NCI-H460 (cell line): ENCODE results near the gene ZNF783. TPM values are rescaled to one million over a fixed set of nuclear protein-coding genes. Genes with fewer than 3 reads are reported as not detected.
"Not testable (repeated sequence)": the region's sequence is repeated elsewhere in the genome, so short reads cannot be mapped to it uniquely, and the experiment has no call there.

Source experiments
- DNase-seq: peaks from one replicate; pipeline ENCODE4 v3.0.0-alpha.2; 2016; ENCODE audit warnings: low read depth; ENCODE audit errors: extremely low read depth
- polyA plus RNA-seq: library from polyadenylated mRNA; depleted of rRNA; stranded (reverse); fragments of >200 nt; gene quantifications from 2 replicates; pipeline ENCODE4 v1.2.3, GENCODE V29; 2014; cell fraction: nucleus; rRNA removed
- total RNA-seq: library from RNA; depleted of rRNA; stranded (reverse); fragments of >200 nt; shearing (Covaris generic); gene quantifications from 2 replicates; pipeline ENCODE4 v1.2.3, GENCODE V29; 2014; rRNA removed

Gene ZNF783
- total RNA-seq = 3.0 and 3.7 TPM in 2 replicates
- polyA plus RNA-seq = 15.9 and 17.4 TPM in 2 replicates

DNA sequence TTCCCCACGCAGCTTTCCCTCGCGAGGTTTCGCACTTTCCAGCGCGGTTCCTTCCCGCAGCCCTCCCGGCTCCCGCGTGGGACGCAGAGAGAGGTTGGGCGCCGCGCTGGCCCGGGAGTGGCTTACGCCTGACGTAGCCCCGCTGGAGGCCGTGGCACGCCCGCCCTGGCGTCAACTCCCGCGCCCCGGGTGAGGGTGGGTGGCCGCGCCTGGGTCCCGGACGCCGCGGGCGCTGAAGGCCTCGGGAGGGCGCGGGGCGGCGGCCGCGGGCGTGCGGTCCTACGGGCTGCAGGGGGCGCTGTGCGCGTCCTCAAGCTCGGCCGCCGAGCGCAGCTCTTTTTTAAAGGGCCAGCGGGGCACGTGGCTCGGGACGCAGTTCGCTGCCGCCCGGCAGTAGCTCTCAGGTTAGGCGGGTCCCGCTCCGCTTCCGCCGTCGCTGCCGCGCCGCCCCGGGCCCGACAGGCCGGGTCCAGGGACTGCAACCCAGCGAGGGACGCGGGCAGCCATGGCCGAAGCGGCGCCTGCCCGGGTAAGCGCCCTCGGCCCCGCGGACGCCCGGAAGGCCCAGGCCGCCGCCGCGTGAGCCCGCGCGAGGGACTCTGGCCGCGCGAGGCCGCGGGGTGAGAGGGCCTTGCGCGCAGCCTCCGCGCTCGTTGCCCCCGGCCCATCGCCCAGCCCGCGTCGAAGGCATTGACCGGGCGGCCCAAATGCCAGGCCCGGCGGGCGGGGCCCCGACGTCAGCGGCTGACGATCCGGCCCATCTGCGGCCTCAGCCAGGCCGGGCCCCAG is at the start of gene ZNF783:
TSS of gene ZNF783 (plus strand) at position 368 of the 789 bp plus-strand sequence. CDS start at position 506, 138 bp downstream.
- DNase-seq = peak; percentile 79

DNA sequence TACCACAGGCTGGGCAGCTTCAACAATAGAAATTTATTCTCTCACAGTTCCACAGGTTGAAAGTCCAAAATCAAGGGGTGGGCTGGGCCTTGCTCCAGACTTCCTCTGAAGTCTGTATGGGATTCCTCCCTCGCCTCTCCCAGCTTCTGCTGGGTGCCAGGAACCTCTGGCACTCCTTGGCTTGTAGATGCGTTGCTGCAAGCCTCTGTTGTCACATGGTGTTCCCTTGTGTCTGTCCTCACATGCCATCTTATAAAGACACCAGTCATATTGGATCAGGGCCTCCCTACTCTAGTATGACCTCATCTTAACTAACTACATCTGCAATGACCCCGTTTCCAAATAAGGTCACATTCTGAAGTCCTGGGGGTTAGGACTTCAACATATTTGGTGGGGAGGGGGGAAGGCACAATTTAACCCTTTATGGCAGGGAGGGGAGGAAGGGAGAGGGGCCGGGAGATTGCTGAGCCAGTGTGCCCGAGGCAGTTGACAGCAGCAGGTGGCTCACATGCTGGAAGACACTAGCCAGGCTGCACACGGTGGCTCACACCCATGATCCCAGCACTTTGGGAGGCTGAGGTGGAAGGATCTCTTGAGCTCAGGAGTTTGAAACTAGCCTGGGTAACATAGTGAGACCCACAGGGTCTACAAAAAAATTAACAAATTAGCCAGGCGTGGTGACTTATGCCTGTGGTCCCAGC is 47.8 kb upstream of the ZNF783 start:
- no peak for DNase-seq

DNA sequence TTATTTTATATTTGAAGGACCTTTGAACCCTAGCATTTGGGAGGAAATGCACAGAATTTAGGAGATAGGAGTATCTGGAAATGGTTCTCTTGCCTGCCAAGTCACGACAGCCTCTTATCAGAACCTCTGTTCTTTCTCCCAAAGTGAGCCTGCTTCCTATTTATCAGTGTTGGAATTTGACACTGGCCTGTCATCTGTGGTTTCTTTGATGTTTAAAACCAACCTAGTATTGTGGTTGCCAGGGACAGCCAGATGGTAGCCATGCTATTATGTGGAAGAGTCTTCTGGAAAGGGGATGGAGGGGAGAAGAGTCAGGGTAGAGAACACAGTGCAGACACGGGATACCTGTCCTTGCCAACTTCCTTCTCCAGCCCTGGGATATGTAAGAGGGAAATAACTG is 45.6 kb upstream of the ZNF783 start:
- DNase-seq = no peak

DNA sequence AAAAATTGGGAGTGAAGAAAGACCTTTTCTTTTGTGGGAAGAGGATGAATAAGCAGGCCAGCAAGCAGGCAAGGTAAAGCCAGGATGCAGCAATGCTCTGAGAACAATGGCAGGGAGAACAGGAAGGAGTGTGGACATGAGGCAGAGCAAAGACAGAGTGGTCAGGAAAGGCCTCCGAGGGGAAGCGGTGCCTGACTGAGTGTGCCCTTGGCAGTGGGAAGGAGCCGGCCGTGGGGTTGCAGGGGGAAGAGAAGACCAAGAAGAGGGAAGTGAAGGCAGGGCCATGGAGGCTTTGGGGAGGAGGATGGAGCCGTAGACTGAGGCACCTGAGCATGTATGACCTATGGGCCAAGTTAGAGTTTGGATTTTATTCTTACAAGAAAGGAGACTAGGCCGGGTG is 44.4 kb upstream of the ZNF783 start:
- no peak for DNase-seq

DNA sequence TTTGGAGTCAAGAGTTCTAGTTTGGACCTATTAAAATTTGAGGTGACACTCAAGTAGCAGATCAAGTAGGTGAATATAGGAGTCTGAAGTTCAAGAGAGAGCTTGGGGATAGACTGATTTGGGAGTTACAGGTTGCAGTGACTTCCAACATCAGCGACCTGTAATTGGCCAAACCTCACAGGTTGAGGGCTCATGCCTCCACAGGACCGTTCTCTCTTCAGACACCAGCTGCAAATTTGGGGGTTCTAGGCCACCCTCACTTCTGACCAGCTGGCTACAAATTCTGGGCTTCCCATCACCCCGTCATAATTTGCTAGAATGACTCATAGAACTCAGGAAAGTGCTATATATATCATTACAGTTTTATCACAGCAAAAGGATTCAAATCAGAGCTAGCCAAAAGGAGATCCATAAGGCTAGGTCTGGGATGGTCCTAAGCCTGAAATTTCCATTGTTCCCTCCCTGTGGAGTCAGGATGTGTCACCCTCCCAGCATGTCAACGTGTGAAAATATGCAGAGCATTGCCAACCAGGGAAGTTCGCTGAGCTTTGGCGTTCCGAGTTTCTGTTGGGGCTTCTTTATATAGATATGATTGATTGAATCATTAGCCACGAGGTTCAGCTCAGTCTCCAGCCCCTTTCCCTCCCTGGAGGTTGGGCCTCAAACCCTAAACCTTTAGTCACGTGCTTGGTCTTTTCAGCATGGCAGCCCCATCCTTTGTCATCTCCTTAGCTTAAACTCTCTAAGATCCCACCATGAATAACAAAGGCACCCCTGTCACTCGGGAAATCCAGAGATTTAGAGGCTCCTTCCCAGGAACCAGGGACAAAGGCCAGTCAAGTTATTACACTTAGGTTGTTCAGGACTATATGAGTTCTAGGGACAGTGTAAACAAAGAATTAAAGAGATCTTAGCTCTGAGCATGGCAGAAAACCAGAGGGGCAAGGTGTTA is 43.3 kb upstream of the ZNF783 start:
- no peak for DNase-seq

DNA sequence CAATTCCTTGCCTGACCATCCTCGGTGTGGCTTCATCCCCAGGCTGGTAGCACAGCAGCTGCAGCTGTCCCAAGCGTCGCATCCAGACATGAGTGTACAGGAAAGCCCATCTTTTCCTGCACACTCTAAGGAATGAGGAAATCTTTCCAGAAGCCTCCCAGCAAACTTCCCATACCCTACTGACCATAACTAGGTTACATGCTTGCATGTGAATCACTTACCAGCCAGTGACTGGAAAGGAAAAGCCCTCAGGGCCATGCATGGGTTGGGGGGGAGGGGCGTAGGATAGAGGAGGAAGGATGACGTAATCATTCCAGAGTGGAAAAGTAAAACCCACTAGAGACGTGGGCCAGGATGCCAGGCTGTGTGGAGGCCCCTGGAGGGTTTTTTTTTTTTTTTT is 41.5 kb upstream of the ZNF783 start:
- DNase-seq = no peak

DNA sequence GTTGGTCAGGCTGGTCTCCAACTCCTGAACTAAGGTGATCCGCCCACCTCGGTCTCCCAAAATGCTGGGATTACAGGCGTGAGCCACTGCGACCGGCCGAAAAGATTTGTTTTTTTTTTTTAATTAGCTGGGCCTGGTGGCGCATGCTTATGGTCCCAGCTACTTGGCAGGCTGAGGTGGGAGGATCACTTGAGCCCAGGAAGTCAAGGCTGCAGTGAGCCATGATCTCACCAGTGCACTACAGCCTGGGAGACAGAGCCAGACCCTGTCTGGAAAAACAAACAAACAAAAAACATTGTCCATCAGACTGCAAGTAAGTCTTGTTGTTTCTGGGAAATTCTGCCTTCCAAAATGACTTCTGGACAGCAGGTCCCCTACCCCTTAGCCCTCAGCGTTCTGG is 38.8 kb upstream of the ZNF783 start:
- no peak for DNase-seq

DNA sequence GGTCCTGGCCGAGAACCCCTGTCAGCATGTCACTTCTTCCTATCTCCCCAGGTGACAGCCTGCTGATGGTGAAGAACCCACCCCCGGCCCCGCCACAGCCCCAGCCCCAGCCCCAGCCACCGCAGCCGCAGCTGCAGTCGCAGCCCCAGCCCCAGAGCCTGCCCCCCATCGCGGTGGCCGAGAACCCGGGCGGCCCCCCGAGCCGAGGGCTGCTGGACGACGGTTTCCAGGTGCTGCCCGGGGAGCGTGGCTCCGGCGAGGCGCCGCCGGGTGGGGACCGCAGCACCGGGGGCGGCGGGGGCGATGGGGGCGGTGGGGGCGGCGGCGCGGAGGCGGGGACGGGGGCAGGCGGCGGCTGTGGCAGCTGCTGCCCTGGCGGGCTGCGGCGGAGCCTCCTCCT is 38.2 kb upstream of the ZNF783 start:
- DNase-seq = no peak

DNA sequence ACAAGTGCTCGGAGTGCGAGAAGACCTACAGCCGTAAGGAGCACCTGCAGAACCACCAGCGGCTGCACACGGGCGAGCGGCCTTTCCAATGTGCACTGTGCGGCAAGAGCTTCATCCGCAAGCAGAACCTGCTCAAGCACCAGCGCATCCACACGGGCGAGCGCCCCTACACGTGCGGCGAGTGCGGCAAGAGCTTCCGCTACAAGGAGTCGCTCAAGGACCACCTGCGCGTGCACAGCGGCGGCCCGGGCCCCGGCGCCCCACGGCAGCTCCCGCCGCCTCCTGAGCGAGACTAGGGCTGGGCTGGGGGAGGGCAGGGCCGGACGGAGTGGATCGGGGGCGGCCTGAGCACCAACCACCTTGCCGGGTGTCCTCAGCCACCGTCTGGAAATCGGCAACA is 37.6 kb upstream of the ZNF783 start:
- no peak for DNase-seq

DNA sequence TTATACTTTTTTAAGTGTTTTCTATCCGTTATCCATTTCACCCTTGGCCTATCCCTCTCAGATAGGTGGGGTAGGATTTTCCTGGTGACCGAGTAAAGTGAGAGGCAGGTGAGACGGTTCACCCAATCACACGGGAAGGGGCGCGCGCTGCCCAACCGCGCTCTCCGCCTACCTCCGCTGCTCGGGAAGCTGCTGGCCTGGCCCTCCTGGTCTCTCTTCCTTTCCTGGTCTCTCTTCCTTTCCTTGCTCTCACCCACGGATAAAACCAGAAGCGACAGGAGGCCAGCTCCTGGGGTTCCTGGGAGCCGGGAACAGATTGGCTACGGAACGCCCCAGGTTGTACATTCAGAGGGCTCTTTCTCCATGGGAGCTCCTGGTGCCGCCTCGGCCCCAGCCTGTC is 36.9 kb upstream of the ZNF783 start:
- DNase-seq = no peak

DNA sequence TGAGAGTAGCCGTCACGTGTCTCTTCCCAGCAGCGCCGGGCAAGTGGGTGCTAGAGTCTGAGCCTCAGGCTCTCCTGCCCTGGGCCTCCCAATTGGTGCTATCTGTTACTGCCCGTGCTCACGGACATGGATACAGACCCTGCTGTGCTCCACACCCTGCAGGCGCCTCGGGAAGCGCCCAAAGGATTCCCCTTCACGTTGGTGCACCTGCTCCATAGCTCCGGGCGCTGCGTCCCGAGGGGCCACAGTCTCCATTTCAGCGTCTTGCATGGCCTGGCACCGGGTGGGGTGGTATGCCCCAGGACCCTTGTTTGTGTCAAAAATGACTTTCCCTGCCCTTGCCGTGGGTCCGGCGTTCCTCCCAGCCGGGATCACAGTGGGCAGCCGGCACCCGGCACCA is 36.3 kb upstream of the ZNF783 start:
- DNase-seq = no peak

DNA sequence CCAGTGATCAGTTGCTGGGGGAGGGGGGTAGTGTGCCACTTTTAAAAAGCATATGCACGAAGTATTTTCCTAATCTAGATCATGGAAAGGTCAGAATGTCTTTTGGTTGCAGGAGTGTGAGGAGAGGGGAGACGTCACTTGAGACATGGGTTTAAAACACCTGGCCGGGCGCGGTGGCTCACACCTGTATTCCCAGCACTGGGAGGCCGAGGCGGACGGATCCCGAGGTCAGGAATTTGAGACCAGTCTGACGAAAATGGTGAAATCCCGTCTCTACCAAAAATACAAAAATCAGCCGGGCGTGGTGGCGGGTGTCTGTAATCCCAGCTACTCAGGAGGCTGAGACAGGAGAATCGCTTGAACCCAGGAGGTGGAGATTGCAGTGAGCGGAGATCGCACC is 35.6 kb upstream of the ZNF783 start:
- DNase-seq = not testable (repeated sequence)

DNA sequence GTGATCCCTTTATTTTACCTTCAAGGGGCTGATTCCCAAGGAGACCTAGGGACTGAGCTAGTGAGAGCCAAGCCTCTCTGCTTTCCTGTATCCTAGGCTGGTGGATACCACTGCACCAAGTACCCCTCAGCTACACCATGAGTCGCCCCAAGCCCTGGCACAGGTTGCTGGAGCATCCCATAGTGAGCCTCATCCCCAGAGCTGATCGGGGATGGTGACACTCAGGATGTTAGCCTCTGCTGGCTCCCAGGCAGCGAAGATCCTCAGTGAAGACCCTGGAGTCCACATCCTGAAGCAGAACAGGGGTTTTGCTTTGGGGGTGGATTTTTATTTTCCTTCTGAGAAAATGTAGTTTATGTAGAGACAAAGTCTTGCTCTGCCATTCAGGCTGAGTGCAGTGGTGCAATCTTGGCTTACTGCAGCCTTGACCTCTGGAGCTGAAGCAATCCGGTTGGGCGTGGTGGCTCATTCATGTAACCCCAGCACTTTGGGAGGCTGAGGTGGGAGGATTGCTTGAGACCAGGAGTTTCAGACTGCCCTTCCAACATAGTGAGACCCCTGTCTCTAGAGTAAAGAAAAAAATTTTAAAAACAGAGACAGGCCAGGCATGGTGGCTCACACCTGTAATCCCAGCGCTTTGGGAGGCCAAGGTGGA is 35.0 kb upstream of the ZNF783 start:
- DNase-seq = no peak

DNA sequence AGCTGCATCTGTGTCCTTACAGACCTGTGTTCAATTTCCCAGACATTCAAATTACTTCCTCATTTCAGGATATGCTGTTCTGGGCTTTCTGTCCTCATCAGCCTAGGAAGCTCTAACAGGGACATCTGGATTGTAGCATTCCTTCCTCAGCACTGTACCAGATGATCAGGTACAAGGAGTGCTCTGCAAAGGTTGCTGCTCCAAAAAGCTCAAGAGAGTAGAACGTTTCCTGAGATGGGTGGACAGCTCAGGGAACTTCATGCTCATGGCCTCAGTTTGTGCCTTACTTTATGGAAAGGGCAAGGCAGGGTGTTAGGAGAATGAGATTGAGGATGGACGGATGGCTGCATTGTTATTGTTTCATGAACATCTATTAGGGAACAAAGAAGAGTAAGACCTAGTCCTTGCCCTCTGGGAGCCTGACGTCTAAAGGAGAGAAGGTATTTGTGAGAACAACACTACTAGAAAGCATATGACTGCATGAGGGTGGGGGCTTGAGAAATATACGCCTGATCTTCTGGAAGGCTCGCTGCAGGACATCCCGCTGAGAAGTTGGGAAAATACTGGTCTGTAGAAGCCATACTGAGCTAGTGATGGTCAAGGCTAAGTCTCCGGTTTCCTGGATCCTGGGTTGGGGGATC is 33.0 kb upstream of the ZNF783 start:
- DNase-seq = no peak

DNA sequence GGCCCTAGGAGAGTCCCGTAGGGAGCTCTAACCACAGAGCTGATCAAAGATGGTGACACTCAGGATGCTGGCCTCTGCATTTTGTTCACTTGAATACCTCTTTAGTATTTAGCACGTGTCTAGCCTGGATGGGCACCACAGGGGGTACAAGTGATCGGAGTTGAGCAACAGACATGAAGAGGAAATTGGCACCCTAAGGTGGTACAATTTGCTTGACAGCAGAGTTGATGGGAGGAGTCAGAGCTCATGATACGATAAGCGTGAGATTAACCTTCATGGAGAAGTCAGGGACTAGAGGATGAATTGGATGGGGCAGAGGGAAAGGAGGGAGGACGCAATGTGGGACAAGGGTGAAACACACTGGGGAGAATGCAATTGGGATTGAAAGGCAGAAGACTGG is 32.5 kb upstream of the ZNF783 start:
- DNase-seq = no peak

DNA sequence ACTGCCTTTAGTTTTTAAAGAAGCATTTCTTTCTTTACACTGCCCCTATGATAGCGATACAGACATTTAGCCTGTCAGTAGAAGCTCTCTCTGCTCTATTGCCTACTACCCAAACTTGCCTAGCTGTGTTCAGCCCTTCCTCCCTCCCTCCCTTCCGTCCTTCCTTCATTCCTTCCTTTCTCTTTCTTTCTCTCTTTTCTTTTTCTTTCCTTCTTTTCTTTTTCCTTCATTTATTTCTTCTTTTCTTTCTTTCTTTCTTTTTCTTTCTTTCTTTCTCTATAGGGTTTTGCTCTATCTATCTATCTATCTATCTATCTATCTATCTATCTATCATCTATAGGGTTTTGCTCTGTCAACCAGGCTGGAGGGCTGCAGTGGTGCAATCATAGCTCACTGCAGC is 29.6 kb upstream of the ZNF783 start:
- no peak for DNase-seq

DNA sequence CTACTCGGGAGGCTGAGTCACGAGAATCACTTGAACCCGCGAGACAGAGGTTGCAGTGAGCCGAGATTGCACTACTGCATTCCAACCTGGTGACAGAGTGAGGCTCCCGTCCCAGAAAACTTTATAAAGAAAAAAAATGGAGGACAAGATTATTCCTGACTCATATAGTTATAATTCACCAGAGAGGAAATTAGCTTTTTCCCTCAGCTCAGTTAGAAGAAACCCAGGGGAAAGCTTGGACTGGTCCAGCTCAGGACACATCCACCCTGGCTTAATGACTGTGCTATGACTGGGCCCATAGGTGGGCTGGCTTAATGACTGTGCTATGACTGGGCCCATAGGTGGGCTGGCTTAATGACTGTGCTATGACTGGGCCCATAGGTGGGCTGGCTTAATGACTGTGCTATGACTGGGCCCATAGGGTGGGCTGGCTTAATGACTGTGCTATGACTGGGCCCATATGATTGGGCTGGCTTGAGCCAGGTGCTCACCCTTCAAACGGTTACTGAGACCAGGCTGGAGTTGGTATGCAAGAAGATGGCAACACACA is 28.3 kb upstream of the ZNF783 start:
- DNase-seq = not testable (repeated sequence)

DNA sequence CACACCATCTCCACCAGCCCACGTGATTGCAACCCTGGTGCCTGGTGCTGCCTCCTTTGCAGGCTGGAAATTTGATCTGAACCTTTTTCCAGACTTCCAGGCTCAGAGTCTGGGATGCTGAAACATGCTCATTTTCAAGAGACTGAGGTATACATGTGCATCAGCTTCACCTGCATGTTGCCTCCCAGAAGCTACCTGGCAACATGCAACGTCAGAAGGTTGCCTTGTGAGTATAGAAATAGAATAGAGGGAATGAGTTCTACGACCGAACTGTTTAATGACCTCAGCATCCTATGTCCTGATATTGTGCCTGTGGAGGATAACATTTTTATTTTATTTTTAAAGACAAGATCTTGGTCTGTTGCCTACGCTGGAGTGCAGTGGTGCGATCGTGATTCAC is 24.5 kb upstream of the ZNF783 start:
- DNase-seq = no peak

DNA sequence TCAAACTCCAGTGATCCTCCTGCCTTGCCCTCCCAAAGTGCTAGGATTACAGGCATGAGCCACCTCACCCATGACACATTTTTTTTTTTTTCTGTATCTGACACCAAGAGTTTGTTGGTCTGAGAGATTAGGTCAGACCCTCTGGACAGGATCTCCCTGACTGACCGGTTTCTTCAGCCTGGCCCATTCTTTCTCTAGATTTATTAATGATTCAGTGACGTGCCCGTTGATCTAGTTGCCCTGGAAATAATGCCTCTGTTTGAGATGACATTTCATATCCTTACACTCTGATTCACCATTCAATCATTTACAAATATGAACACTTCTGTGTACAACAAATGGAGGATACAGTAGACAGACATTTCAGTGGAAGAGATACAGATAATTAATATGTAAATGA is 23.9 kb upstream of the ZNF783 start:
- DNase-seq = no peak
